ENCODE results near the gene GALNT2.

Gene GALNT2

DNA sequence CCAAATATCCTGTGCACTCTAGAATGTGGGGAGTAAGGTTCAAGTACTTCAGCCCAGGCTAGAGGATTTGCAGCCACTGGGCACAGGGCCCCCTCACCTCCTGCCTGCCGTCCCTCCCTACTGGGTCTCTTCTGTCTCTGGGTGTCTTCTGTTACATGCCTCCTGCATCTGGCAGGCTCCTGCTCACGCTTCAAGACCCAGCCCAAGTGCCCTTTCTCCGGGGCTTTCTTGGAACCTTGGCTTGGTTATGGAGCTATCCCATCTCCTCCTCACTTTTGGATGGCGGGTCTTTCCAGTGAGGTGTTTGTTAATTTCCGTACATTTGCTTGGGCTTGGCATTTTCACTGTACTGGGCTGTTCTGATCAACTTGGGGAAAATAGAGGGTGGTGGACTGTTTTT is 129.0 kb downstream of the GALNT2 start:
- Histone ChIP-seq H3K36me3 (ENCODE audit: control insufficient read depth, insufficient read depth, low read length) (no peaks in the 10 kb centered on the region), H3K4me3 (ENCODE audit: low read depth, low read length) (no peak overlapping the region), H3K27me3 (ENCODE audit: control insufficient read depth, insufficient read depth, low read length) (no peaks in the 10 kb centered on the region), H3K4me1 (ENCODE audit: control insufficient read depth, insufficient read depth, low read length) (peaks cover 2% of the 10 kb centered on the region; the same call in 1 of the 2 replicates), H3K9me3 (ENCODE audit: control insufficient read depth, insufficient read depth, low read depth, low read length) (no peaks in the 10 kb centered on the region), H3K27ac (ENCODE audit: low read depth, low read length) (no peak overlapping the region), H3K9ac (ENCODE audit: low read length) (no peak overlapping the region)

DNA sequence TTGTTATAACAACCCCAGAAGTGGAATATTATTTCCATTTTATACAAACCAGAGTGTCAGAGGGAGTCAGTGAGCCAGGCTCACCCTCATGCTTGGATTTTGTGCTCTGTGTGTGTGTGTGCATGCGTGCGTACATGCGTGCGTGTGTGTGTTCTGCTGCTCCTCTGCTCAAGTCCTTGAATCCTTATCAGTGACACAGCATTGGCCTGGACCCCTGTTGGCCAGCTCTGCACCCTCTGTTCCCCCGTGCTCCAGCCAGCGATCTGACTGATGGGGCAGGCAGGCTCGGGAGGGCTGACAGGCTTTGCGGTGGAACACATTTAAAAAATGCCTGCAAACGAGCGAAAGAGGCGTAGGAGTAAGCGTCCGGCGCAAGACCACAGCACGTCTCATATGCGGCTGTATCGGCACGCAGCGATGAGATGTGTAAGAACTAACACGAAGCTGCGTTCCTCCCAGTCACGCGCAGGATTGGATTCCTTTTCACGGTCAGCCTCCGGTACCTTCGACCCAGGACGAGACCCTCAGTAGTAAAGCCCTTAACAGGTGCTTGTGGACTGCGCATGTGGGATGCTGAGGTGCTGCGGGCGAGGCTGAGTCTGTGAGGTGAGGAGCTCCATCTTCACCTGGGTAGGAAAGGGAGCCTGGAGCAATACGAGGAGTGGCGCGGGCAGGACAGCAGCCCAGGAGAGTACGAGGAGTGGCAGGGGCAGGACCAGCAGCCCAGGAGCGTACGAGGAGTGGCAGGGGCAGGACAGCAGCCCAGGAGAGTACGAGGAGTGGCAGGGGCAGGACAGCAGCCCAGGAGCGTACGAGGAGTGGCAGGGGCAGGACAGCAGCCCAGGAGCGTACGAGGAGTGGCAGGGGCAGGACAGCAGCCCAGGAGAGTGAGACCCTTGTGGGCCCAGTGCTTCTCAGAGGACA is 130.9 kb downstream of the GALNT2 start:
- H3K36me3 ChIP-seq (ENCODE audit: control insufficient read depth, insufficient read depth, low read length) = no peaks in the 10 kb centered on the region; the same call in 1 of the 2 replicates
- peaks cover 2% of the 10 kb centered on the region; the same call in 1 of the 2 replicates for H3K4me1 ChIP-seq (ENCODE audit: control insufficient read depth, insufficient read depth, low read length)

DNA sequence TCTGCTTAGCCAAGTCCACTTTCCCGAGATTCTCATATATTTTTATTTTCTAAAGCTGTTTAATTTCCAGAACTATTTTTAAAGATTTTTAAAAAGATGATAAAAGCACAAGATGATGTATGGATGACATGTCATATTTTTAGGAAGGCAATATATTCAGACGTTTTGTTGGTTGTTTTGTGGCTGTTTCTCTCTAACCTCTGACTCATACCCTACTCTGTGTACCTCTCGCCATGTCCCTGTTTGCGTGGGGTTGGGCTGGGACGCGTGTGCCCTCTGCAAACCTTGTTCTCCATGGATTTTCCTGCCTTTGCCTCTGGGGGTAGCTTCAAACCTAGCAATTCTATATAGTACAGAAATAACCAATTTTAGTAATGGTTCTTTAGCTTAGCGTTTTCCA is 132.0 kb downstream of the GALNT2 start:
- H3K4me1 ChIP-seq (ENCODE audit: control insufficient read depth, insufficient read depth, low read length) = no peaks in the 10 kb centered on the region; the same call in 1 of the 2 replicates
- H3K27ac ChIP-seq (ENCODE audit: low read depth, low read length) = no peak overlapping the region
- peaks cover 7% of the 10 kb centered on the region; the same call in 1 of the 2 replicates for H3K36me3 ChIP-seq (ENCODE audit: control insufficient read depth, insufficient read depth, low read length)
- no peaks in the 10 kb centered on the region for H3K9me3 ChIP-seq (ENCODE audit: control insufficient read depth, insufficient read depth, low read depth, low read length)
- H3K4me3 ChIP-seq (ENCODE audit: low read depth, low read length) = no peak overlapping the region
- H3K9ac ChIP-seq (ENCODE audit: low read length) = no peak overlapping the region
- H3K27me3 ChIP-seq (ENCODE audit: control insufficient read depth, insufficient read depth, low read length) = no peaks in the 10 kb centered on the region

More for the DNA sequence above, 130.9 kb downstream of the GALNT2 start:
- Histone ChIP-seq H3K27ac (ENCODE audit: low read depth, low read length) (no peak overlapping the region), H3K9me3 (ENCODE audit: control insufficient read depth, insufficient read depth, low read depth, low read length) (no peaks in the 10 kb centered on the region), H3K4me3 (ENCODE audit: low read depth, low read length) (no peak overlapping the region), H3K9ac (ENCODE audit: low read length) (no peak overlapping the region), H3K27me3 (ENCODE audit: control insufficient read depth, insufficient read depth, low read length) (no peaks in the 10 kb centered on the region)

DNA sequence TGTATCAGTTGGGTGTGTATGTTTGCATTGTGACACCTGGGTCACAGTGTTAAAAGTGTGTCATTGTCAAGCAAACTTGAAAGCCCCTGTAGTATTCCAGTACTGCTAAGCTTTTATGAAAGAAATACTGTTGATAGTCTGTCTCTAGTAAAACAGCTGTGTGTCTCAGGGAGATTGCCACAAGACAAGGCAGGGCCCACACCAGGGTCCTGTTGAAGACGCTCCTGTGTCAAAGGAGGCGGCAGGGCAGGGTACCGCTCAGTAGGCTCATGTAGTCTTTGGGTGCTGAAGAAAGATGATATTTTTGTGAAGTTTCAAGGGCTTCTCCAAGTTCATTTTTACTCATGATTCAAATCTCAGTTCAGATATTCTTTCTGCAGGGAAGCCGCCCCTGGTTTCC is 132.5 kb downstream of the GALNT2 start:
- no peaks in the 10 kb centered on the region for H3K4me1 ChIP-seq (ENCODE audit: control insufficient read depth, insufficient read depth, low read length)

DNA sequence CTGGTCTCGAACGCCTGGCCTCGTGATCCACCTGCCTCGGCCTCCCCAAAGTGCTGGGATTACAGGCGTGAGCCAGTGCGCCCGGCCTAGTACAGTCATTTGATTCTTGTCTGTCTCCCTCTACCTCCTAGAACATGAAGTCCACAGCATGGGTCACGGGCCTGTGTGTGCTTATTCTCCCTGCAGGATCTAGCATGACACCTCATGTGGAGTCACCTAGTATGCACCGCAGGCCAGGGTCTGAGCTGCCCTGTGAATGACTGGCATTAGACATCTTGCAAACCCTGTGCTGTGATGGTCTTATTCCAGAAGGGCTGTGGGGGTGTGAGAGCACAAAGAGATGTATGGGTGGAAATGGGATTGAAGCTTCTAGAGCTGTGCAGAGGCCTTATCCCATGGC is 133.2 kb downstream of the GALNT2 start:
- H3K4me3 ChIP-seq (ENCODE audit: low read depth, low read length) = no peak overlapping the region
- H3K36me3 ChIP-seq (ENCODE audit: control insufficient read depth, insufficient read depth, low read length) = peaks cover 14% of the 10 kb centered on the region
- no peaks in the 10 kb centered on the region for H3K27me3 ChIP-seq (ENCODE audit: control insufficient read depth, insufficient read depth, low read length)
- H3K9me3 ChIP-seq (ENCODE audit: control insufficient read depth, insufficient read depth, low read depth, low read length) = no peaks in the 10 kb centered on the region
- 0 out of 2 replicates have a peak, but pooled peaks cover 5% of the 10 kb centered on the region for H3K4me1 ChIP-seq (ENCODE audit: control insufficient read depth, insufficient read depth, low read length)
- H3K27ac ChIP-seq (ENCODE audit: low read depth, low read length) = no peak overlapping the region
- no peak overlapping the region for H3K9ac ChIP-seq (ENCODE audit: low read length)

More for the DNA sequence above, 132.5 kb downstream of the GALNT2 start:
- Histone ChIP-seq H3K9ac (ENCODE audit: low read length) (no peak overlapping the region), H3K4me3 (ENCODE audit: low read depth, low read length) (no peak overlapping the region), H3K36me3 (ENCODE audit: control insufficient read depth, insufficient read depth, low read length) (peaks cover 7% of the 10 kb centered on the region), H3K9me3 (ENCODE audit: control insufficient read depth, insufficient read depth, low read depth, low read length) (no peaks in the 10 kb centered on the region), H3K27me3 (ENCODE audit: control insufficient read depth, insufficient read depth, low read length) (no peaks in the 10 kb centered on the region), H3K27ac (ENCODE audit: low read depth, low read length) (no peak overlapping the region)

DNA sequence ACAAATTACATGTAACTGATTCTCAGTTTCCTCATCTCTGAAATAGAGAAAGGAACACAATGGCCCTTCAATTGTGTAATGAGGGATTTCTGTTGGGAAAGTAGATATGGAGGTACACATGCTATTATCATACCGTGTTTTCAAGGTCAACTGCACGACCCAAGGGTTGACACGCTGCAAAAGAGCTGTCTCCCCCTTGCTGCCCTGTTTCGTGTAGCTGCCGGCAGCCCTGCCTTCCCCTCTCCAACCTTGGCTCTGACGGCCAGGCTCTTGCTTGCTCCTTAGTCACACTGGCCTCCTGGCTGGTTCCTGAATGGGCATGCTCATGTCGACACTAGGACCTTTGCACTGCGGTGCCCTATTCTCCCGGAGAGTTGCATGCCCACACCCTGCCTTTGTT is 134.4 kb downstream of the GALNT2 start:
- 0 out of 2 replicates have a peak, but pooled peaks cover 5% of the 10 kb centered on the region for H3K4me1 ChIP-seq (ENCODE audit: control insufficient read depth, insufficient read depth, low read length)
- peaks cover 17% of the 10 kb centered on the region for H3K36me3 ChIP-seq (ENCODE audit: control insufficient read depth, insufficient read depth, low read length)
- H3K9ac ChIP-seq (ENCODE audit: low read length) = no peak overlapping the region
- no peak overlapping the region for H3K27ac ChIP-seq (ENCODE audit: low read depth, low read length)
- H3K27me3 ChIP-seq (ENCODE audit: control insufficient read depth, insufficient read depth, low read length) = no peaks in the 10 kb centered on the region
- H3K4me3 ChIP-seq (ENCODE audit: low read depth, low read length) = no peak overlapping the region
- H3K9me3 ChIP-seq (ENCODE audit: control insufficient read depth, insufficient read depth, low read depth, low read length) = no peaks in the 10 kb centered on the region

DNA sequence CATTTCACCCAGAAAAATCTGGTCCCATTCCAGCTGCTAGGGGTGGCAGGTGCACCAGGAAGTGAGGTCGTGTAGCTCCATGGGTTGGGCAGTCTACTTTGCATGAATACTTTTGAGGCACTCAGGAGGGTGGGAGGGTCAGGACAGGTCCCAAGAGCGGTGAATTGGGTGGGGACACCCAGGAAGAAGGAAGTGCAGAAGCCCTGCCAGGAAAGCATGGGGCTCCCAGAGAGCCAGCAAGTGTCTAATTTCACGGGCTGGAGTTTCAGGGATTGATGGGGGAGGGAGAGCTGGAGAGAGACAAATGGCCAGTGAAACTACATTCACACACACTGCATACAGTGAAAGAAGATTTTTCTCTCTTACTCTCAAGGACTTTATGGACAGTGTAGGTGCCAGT is 137.8 kb downstream of the GALNT2 start:
- Histone ChIP-seq H3K9ac (ENCODE audit: low read length) (no peak overlapping the region), H3K9me3 (ENCODE audit: control insufficient read depth, insufficient read depth, low read depth, low read length) (no peaks in the 10 kb centered on the region), H3K27me3 (ENCODE audit: control insufficient read depth, insufficient read depth, low read length) (no peaks in the 10 kb centered on the region), H3K27ac (ENCODE audit: low read depth, low read length) (no peak overlapping the region), H3K4me1 (ENCODE audit: control insufficient read depth, insufficient read depth, low read length) (0 out of 2 replicates have a peak, but pooled peaks cover 5% of the 10 kb centered on the region), H3K4me3 (ENCODE audit: low read depth, low read length) (no peak overlapping the region), H3K36me3 (ENCODE audit: control insufficient read depth, insufficient read depth, low read length) (peaks cover 17% of the 10 kb centered on the region)

DNA sequence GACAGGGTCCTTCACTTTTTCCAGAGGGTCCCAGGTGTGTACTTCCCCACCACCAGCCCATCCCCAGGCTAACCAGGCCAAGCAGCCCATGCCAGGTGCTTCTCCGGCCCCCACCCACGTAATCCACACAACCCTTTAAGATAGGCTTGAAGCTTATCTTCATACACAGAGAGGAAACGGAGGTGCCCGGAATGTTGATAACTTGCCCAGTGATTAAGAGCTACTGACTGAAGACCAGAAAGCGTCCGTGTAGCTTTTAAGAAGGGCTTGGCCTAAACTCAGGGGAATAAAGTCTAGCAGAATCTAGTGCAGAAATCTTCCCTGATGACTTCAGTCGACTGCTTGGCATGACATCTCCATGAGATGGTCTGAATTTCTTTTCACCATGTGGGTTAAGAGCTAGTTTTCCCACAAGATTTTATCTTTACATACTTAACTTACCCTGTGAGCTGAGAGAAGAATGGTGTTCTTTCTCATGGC is 138.7 kb downstream of the GALNT2 start:
- no peak overlapping the region for H3K9ac ChIP-seq (ENCODE audit: low read length)
- peaks cover 17% of the 10 kb centered on the region for H3K36me3 ChIP-seq (ENCODE audit: control insufficient read depth, insufficient read depth, low read length)
- H3K9me3 ChIP-seq (ENCODE audit: control insufficient read depth, insufficient read depth, low read depth, low read length) = no peaks in the 10 kb centered on the region
- H3K27ac ChIP-seq (ENCODE audit: low read depth, low read length) = no peak overlapping the region
- H3K4me3 ChIP-seq (ENCODE audit: low read depth, low read length) = no peak overlapping the region
- no peaks in the 10 kb centered on the region for H3K27me3 ChIP-seq (ENCODE audit: control insufficient read depth, insufficient read depth, low read length)
- peaks cover 7% of the 10 kb centered on the region; the same call in 1 of the 2 replicates for H3K4me1 ChIP-seq (ENCODE audit: control insufficient read depth, insufficient read depth, low read length)

DNA sequence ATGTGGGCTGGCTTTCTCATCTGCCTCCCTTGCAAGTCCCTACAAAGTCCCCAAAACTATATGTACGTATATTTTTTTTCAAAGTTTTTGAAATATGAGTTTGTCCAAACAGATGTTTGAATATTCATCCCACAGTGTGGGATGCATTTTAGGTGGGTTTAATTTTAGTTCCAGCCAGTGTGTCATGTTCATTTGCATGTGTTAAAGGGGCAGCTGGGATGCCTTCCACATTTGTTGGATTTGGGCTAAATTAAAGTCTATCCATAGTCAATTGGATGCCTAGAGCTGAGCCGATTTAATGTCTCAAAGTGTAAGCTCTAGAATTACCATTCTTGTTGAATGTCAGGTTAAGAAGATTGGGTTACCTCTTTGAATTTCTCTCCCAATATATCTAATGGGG is 139.2 kb downstream of the GALNT2 start:
- Histone ChIP-seq H3K9ac (ENCODE audit: low read length) (no peak overlapping the region), H3K27me3 (ENCODE audit: control insufficient read depth, insufficient read depth, low read length) (no peaks in the 10 kb centered on the region), H3K4me1 (ENCODE audit: control insufficient read depth, insufficient read depth, low read length) (peaks cover 8% of the 10 kb centered on the region; the same call in 1 of the 2 replicates), H3K36me3 (ENCODE audit: control insufficient read depth, insufficient read depth, low read length) (peaks cover 17% of the 10 kb centered on the region), H3K9me3 (ENCODE audit: control insufficient read depth, insufficient read depth, low read depth, low read length) (no peaks in the 10 kb centered on the region), H3K4me3 (ENCODE audit: low read depth, low read length) (no peak overlapping the region), H3K27ac (ENCODE audit: low read depth, low read length) (no peak overlapping the region)

DNA sequence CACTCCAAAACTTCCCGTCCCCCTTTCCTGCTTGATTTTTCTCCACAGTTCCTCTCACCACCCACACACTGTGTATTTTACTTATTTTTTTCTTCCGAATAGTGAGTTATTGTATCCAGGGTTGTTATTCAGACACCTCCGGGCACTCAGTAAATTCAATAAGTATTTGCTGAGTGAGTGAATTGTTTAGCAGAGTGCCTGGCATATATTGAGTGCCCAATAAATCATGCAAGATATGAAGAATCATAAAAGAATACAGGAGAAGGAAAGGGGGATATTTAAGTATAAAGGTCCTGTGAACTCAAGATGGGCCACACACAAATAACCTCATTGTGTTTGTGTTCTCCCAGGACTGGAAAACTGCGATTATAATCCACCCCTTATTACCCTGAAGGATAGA is 139.9 kb downstream of the GALNT2 start:
- Histone ChIP-seq H3K27ac (ENCODE audit: low read depth, low read length) (no peak overlapping the region), H3K36me3 (ENCODE audit: control insufficient read depth, insufficient read depth, low read length) (peaks cover 17% of the 10 kb centered on the region), H3K9me3 (ENCODE audit: control insufficient read depth, insufficient read depth, low read depth, low read length) (no peaks in the 10 kb centered on the region), H3K4me3 (ENCODE audit: low read depth, low read length) (no peak overlapping the region), H3K27me3 (ENCODE audit: control insufficient read depth, insufficient read depth, low read length) (no peaks in the 10 kb centered on the region), H3K9ac (ENCODE audit: low read length) (no peak overlapping the region), H3K4me1 (ENCODE audit: control insufficient read depth, insufficient read depth, low read length) (peaks cover 8% of the 10 kb centered on the region; the same call in 1 of the 2 replicates)

DNA sequence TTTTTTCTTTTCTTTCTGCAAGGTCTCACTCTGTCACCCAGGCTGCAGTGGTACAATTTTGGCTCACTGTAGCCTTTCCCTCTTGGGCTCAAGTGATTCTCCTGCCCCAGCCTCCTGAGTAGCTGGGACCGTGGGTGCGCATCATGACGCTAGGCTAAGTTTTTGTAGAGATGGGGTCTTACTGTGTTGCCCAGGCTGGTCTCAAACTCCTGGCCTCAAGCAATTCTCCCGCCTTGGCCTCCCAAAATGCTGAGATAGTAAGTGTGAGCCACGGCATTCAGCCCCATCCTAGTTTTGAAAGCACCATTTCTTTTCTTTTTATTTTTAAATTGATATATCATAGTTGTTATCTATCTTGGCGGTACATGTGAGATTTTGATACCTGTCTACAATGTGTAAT is 140.6 kb downstream of the GALNT2 start:
- no peaks in the 10 kb centered on the region for H3K27me3 ChIP-seq (ENCODE audit: control insufficient read depth, insufficient read depth, low read length)
- H3K9me3 ChIP-seq (ENCODE audit: control insufficient read depth, insufficient read depth, low read depth, low read length) = no peaks in the 10 kb centered on the region
- no peak overlapping the region for H3K4me3 ChIP-seq (ENCODE audit: low read depth, low read length)
- H3K36me3 ChIP-seq (ENCODE audit: control insufficient read depth, insufficient read depth, low read length) = peaks cover 17% of the 10 kb centered on the region
- peaks cover 8% of the 10 kb centered on the region; the same call in 1 of the 2 replicates for H3K4me1 ChIP-seq (ENCODE audit: control insufficient read depth, insufficient read depth, low read length)
- no peak overlapping the region for H3K27ac ChIP-seq (ENCODE audit: low read depth, low read length)
- H3K9ac ChIP-seq (ENCODE audit: low read length) = no peak overlapping the region
